HG03095 (cell line): ENCODE data around the gene CLEC16A.

ENCODE experiments used
- ATAC-seq: cut with Tn5 transposase; IDR thresholded peaks from one replicate; pipeline ENCODE4 v1.9.1; 2021; ENCODE audit warnings: moderate library complexity; ENCODE audit not compliant: unreplicated experiment

Gene CLEC16A

GRCh38 chr16:10987361-10988163 lies 43.2 kb downstream of the CLEC16A start:
- ATAC-seq: no peak

DNA sequence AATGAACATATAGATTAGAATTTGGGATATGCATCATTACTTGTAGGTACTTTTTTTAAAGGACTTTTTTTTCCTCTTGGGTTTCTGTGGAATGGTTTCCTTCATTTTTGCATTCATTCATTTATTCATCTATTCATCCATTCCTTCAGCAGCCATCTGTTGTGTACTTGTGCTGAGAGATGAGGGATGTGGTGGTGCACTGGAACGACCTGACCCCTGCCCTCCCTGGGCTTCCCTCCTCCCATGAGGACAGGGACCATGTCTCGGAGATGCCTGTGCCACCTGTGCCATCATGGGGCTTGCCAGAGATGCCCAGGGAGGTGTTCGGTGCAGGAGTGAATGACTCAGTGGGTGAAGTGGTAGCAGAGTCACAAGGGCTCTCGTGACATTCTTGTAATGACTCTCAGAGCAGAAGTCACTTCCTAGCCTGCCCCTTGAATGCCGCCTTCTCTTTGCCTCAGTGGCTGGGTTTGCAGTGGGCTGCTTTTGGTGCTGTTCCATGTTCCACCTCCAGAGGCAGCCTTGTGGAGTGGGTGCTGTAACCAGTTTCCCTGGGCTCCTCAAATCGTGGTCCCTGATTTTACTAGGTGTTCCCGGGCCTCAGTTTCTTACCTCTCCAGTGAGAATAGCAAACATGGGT lies 43.9 kb downstream of the CLEC16A start:
- peak; percentile 39 for ATAC-seq

- ATAC-seq: no peak
Observed at GRCh38 chr16:10988879-10989278, 44.5 kb downstream of the CLEC16A start.

DNA sequence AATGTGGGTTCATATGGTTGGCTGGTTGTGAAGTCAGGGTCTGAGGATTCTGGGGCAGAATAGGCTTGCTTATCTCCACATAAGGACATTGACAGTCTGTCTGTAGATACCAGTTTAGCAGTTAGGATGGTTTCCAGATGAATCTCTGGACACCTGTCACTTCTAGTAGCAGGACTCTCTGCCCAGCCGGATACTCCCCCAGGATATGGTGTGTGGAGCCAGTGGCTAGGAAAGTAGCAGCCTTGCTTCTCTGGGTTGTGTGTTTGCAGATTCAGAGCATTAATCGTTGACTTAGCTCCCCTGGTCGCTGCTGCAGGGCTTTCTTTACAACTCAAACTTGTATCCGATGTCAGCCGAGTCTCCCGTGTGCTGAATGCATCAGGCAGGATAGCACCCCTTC lies 45.2 kb downstream of the CLEC16A start:
- no peak for ATAC-seq

DNA sequence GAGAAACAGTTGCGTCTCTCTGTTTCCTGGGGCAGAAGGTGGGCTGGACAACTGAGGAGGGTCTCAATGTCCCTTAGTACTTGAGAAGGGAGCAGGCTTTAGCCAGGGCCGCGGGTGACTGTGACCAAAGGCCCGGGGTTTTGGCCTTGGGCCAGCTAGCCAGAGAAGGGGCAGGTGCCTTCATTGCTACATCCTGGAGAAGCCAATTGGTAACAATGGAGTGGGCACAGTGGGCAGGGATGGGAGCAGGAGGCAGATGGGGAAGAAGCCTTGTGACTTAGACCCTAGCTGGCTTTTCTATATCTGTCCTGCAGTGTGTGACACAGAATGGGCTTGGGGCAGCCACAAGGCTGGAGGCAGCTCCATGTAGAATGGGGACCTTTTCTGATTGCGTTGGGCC lies 46.0 kb downstream of the CLEC16A start:
- no peak for ATAC-seq

DNA sequence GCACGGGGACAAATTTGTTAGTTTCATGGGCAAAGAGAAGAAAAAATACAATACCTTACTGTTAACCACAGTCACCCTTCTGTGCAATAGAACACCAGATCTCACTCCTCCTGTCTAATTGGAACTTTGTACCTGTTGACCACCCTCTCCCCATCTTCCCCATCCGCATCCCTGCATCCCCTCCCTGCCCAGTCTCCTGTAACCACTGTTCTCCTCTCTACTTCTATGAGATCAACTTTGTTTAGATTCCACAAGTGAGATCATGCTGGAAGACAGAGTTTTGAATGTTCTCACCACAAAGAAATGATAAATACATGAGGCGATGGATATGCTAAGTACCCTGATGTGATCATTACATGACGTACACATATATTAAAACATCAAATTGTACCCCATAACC lies 47.7 kb downstream of the CLEC16A start:
- ATAC-seq: no peak

DNA sequence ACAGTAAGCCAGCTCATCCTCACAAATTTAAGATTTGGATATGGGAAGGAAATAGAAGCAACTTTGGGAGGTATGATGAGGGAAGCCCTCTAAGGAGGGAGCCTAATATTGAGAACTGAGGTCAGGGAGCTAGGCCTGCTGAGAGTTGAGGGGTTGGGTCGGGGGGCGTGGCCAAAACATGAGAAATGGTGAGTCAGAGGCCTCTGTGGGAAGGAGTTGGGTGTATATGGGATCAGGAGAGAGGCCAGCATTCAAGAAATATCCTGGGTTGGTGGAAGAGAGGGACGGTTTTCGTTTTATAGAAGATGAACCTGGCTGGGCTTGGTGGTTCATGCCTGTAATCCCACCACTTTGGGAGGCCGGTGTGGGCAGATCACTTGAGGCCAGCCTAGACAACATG lies 48.4 kb downstream of the CLEC16A start:
- no peak for ATAC-seq

- no peak for ATAC-seq
Observed at GRCh38 chr16:10993649-10994048, 49.3 kb downstream of the CLEC16A start.

DNA sequence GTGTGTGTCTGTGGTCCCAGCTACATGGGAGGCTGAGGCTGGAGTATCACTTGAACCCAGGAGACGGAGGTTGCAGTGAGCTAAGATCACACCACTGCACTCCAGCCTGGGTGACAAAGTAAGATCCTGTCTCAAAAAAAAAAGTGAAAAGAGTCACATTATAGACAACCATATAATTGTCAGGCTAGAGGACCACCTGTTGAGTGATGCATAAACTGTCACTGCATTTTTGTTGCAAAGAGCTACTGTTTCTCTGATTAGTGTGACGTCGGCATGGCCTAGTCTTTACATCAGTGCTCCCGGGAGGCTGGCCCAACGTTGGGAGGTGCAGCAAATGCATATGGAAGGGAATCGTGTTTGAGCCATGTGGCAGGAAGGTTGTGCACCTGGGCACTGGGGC lies 50.2 kb downstream of the CLEC16A start:
- ATAC-seq: no peak

GRCh38 chr16:10995565-10995964 lies 51.2 kb downstream of the CLEC16A start:
- ATAC-seq: no peak

DNA sequence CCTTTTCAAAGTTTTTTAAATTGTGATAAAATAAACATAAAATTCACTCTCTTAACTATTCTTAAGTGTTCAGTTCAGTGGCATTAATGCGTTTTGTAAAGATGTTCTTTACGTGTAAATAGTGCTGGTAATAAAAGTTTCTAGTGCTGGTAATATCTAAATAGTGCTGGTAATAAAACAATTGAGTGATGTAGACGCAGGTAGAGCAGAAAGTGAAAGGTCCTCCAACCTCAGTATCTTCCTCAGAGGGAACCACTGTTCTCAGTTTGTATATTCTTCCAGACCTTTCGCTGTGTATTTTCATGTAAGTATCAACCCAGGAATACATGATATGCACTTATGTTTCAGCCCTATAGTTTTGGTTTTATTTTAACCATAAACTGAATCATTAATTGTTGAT lies 53.1 kb downstream of the CLEC16A start:
- no peak for ATAC-seq

GRCh38 chr16:10999300-10999699 lies 54.9 kb downstream of the CLEC16A start:
- no peak for ATAC-seq

DNA sequence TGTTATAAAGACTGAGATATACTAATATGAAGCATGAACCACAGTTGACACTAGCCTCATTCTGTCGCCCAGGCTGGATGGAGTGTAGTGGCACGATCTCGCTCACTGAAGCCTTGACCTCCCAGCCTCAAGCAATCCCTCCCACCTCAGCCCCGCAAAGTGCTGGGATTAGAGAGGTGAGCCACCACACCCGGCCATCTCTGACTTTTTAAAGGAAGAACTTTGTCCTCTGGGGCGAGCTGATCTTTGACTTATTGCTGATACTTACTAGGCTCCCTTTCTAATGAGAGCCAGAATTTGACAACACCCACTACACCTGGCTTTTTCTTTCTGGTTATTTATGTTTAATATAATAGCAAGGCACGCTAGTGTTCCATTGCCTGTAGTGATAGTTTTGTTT lies 57.2 kb downstream of the CLEC16A start:
- no peak for ATAC-seq

DNA sequence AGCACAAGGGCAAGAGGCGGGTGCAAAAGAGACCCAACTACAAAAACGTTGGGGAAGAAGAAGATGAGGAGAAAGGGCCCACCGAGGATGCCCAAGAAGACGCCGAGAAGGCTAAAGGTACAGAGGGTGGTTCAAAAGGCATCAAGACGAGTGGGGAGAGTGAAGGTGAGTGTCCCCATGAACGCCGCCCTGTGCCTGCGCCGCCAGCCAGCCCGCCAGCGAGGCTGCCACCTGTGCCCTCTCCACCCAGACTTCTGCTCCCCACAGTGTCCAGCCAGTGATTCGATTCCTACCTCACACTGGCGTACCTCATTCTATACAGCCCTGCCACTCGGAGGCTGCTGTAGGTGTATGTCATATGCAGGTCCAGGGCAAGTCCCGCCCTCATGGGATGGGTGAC lies 58.8 kb downstream of the CLEC16A start:
- no peak for ATAC-seq

- no peak for ATAC-seq
Observed at GRCh38 chr16:11004351-11004750, 60.0 kb downstream of the CLEC16A start.

- no peak for ATAC-seq
Observed at GRCh38 chr16:11004973-11005610, 60.7 kb downstream of the CLEC16A start.

- no peak for ATAC-seq
Observed at GRCh38 chr16:11005611-11005975, 61.2 kb downstream of the CLEC16A start.

GRCh38 chr16:11006656-11007055 lies 62.3 kb downstream of the CLEC16A start:
- no peak for ATAC-seq

- no peak for ATAC-seq
Observed at GRCh38 chr16:11007714-11008280, 63.4 kb downstream of the CLEC16A start.

DNA sequence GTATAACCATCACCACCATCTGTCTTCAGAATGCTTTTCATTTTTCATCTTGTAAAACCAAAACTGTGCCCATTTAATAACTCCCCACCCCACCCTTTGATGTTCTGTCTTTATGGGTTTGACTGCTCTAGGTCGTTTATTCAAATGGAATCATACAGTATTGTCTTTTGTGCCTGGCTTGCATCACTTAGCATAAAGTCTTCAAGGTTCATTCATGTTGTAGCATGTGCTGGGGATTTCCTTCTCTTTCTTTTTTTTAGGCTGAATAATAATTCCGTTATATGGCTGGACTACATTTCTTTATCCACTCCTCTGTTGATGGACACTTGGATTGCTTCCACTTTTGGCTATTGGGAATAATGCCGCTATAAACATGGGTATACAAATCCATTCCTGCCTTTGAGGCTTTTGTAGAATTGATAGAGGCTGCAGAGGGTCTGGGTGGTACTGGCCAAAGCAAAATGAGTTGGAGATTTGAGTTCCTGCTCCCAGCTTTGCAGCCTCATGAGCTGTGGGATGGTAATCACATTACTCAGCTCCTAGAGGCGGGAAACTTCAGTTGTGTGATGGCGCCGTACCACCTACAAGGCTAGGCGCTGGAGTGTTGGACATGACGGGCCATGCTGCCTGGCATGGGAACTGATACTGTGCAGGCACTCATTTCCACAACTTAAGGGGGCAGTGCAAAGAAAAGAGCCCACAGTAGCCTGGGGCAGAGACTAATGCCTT lies 64.8 kb downstream of the CLEC16A start:
- ATAC-seq: no peak

GRCh38 chr16:11010575-11011221 lies 66.3 kb downstream of the CLEC16A start:
- no peak for ATAC-seq
